ENCODE data around the gene ELOVL5. TPM values are rescaled to one million over a fixed set of nuclear protein-coding genes. Genes with fewer than 3 reads are reported as not detected.
A peak's percentile ranks its signal among the peaks of the same experiment; 100 is the strongest.

ELOVL5 gene
- total RNA-seq, 2 experiments from 2014 or later = 88.3 to 92.7 TPM

DNA sequence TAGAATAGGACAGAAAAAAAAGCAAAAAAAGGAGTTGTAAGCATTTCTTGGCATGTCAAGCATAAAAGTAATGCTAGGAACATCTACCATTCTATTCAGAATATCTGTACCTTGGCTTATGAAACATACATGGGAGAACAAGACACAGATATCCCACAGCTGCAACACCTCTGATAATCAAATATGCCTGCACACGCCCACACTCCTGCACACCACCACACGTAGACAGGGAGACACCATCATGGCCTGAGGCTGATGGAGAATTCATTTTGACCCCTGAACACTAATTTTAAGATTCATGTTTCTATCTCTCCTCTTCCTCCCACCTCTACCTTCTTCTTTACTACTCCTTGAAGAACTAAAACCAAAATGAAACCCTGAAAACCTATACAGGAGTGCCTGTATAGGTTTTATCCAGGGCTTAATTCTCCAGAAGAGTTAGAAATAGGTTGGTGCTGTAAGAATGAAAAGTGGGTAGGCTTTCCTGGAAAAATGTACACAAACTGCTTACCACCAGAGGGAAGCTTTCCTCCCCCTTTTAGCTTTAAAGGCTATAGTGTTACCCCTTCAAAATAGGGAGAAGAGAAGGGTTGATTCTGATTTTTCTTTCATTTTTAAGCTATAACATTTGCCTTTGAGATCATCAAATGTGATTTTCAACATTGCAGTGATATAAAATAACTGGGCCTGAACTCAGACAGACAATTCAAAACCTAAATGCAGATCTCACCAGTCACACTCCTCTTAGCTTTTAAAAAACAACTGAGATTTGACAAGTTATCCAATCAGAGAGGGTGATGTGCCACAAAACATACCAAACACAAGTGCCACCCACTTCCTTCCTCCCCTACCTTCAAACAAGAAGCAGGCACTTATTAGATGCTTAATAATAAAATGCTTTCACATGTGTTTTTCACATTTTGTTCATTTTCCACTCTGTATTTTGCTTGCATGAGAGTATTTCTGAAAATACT lies 57.9 kb downstream of the ELOVL5 start:
- H3K36me3 Mint-ChIP-seq (ENCODE audit: low read depth) = peaks cover 32% of the 10 kb centered on the region
- no peaks in the 10 kb centered on the region for H3K27me3 Mint-ChIP-seq
- intact Hi-C loops (cut with micrococcal nuclease) = loop anchor here (5.0 kb wide), 1 partner anchor 119 kb away; no protein-coding TSS in a partner anchor
- ChIA-PET CTCF (interaction anchor here (0.8 to 2.8 kb wide), 7 partner anchors 11 to 194 kb away, joined by 3 to 13 read pairs (median 6); no protein-coding TSS in a partner anchor), POLR2A (interaction anchor here (1.3 kb wide), 1 partner anchor 16 kb away, joined by 3 read pairs; no protein-coding TSS in a partner anchor)
- H3K4me1 Mint-ChIP-seq (ENCODE audit: low read depth) = peaks cover 50% of the 10 kb centered on the region
- DNase-seq (peak; percentile 7), ATAC-seq (no peak)
- no peaks in the 10 kb centered on the region for H3K9me3 Mint-ChIP-seq
- no peak overlapping the region for H3K4me3 Mint-ChIP-seq
- H3K27ac Mint-ChIP-seq = peak overlapping the region; percentile 81
- TF ChIP-seq, protein P1, sequence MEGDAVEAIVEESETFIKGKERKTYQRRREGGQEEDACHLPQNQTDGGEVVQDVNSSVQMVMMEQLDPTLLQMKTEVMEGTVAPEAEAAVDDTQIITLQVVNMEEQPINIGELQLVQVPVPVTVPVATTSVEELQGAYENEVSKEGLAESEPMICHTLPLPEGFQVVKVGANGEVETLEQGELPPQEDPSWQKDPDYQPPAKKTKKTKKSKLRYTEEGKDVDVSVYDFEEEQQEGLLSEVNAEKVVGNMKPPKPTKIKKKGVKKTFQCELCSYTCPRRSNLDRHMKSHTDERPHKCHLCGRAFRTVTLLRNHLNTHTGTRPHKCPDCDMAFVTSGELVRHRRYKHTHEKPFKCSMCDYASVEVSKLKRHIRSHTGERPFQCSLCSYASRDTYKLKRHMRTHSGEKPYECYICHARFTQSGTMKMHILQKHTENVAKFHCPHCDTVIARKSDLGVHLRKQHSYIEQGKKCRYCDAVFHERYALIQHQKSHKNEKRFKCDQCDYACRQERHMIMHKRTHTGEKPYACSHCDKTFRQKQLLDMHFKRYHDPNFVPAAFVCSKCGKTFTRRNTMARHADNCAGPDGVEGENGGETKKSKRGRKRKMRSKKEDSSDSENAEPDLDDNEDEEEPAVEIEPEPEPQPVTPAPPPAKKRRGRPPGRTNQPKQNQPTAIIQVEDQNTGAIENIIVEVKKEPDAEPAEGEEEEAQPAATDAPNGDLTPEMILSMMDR (IDR thresholded peaks at IDR 0.05) = no peak

- intact Hi-C loops (cut with micrococcal nuclease) = no loop called here
- Mint-ChIP-seq H3K27ac (peak overlapping the region; percentile 7), H3K9me3 (no peaks in the 10 kb centered on the region), H3K36me3 (ENCODE audit: low read depth) (peaks cover 28% of the 10 kb centered on the region), H3K4me1 (ENCODE audit: low read depth) (peaks cover 42% of the 10 kb centered on the region), H3K27me3 (no peaks in the 10 kb centered on the region), H3K4me3 (no peak overlapping the region)
- CTCF ChIA-PET = interaction anchor here (1.2 kb wide), 1 partner anchor 12 kb away, joined by 3 read pairs; no protein-coding TSS in a partner anchor
- POLR2A ChIA-PET = interaction anchor here (1.3 kb wide), 1 partner anchor 72 kb away, joined by 4 read pairs; no protein-coding TSS in a partner anchor
- no peak for ATAC-seq
- no peak for DNase-seq
- TF ChIP-seq, protein P1 (IDR thresholded peaks at IDR 0.05) = no peak
These were observed 61.2 kb downstream of the ELOVL5 start for GRCh38 chr6:53287336-53288225.

- ChIA-PET POLR2A (interaction anchor here (1.0 kb wide), 1 partner anchor 64 kb away, joined by 3 read pairs; the partner anchor contains the start of gene ELOVL5), CTCF (interaction anchor here (0.6 to 2.0 kb wide), 4 partner anchors 10 to 112 kb away, joined by 3 to 7 read pairs (median 3); no protein-coding TSS in a partner anchor)
- H3K4me1 Mint-ChIP-seq (ENCODE audit: low read depth) = peaks cover 45% of the 10 kb centered on the region
- H3K27ac Mint-ChIP-seq = peak overlapping the region; percentile 10
- peaks cover 37% of the 10 kb centered on the region for H3K36me3 Mint-ChIP-seq (ENCODE audit: low read depth)
- H3K27me3 Mint-ChIP-seq = no peaks in the 10 kb centered on the region
- TF ChIP-seq, protein P1 (IDR thresholded peaks at IDR 0.05) = no peak
- H3K9me3 Mint-ChIP-seq = no peaks in the 10 kb centered on the region
- intact Hi-C loops (cut with micrococcal nuclease) = no loop called here
- H3K4me3 Mint-ChIP-seq = no peak overlapping the region
- ATAC-seq (peak; percentile 47), DNase-seq (no peak)
These were observed 63.8 kb downstream of the ELOVL5 start for GRCh38 chr6:53284901-53285300.

- CTCF ChIA-PET = no interaction called here
- intact Hi-C loops (cut with micrococcal nuclease) = no loop called here
These were observed 66.0 kb downstream of the ELOVL5 start for GRCh38 chr6:53282741-53283140.

More at GRCh38 chr6:53282741-53283140, 66.0 kb downstream of the ELOVL5 start:
- POLR2A ChIA-PET = no interaction called here
- ATAC-seq (no peak), DNase-seq (no peak)
- TF ChIP-seq, protein P1 (IDR thresholded peaks at IDR 0.05) = no peak
- Mint-ChIP-seq H3K36me3 (ENCODE audit: low read depth) (peaks cover 45% of the 10 kb centered on the region), H3K4me3 (no peak overlapping the region), H3K9me3 (no peaks in the 10 kb centered on the region), H3K4me1 (ENCODE audit: low read depth) (peaks cover 39% of the 10 kb centered on the region), H3K27me3 (no peaks in the 10 kb centered on the region), H3K27ac (no peak overlapping the region)
